ENCODE results near the gene MORC1.

MORC1 gene

GRCh38 chr3:108914774-108915641 lies 202.9 kb downstream of the MORC1 start:
- Histone ChIP-seq H3K27me3 (ENCODE audit: control insufficient read depth, insufficient read depth, low read length) (no peaks in the 10 kb centered on the region), H3K4me1 (ENCODE audit: control insufficient read depth, insufficient read depth, low read length) (no peaks in the 10 kb centered on the region), H3K4me3 (ENCODE audit: low read depth, low read length) (no peak overlapping the region), H3K9me3 (ENCODE audit: control insufficient read depth, insufficient read depth, low read length) (no peaks in the 10 kb centered on the region), H3K36me3 (ENCODE audit: control insufficient read depth, insufficient read depth, low read length) (no peaks in the 10 kb centered on the region), H3K9ac (ENCODE audit: low read depth, low read length) (no peak overlapping the region)

- Histone ChIP-seq H3K9ac (ENCODE audit: low read depth, low read length) (no peak overlapping the region), H3K27me3 (ENCODE audit: control insufficient read depth, insufficient read depth, low read length) (no peaks in the 10 kb centered on the region), H3K36me3 (ENCODE audit: control insufficient read depth, insufficient read depth, low read length) (no peaks in the 10 kb centered on the region), H3K4me3 (ENCODE audit: low read depth, low read length) (no peak overlapping the region), H3K9me3 (ENCODE audit: control insufficient read depth, insufficient read depth, low read length) (no peaks in the 10 kb centered on the region), H3K4me1 (ENCODE audit: control insufficient read depth, insufficient read depth, low read length) (no peaks in the 10 kb centered on the region)
These were observed 208.1 kb downstream of the MORC1 start for GRCh38 chr3:108909799-108910198.
